HepG2 (cell line): ENCODE results near the gene HK3.

Experiments
- TF ChIP-seq, protein P1 (sequence below), 2 experiments: fragments of 450-650 bp in 1 of 2; sonication (generic) in 1 of 2; formaldehyde crosslinking; IDR thresholded peaks; 2 replicates each; pipeline versions ENCODE4 v1.5.0 to v1.8.0; 2020 to 2022; ENCODE audit warnings: mild to moderate bottlenecking in 1 of 2, missing genetic modification reagents in 1 of 2
- TF ChIP-seq, protein P2 (sequence below): sonication (generic); formaldehyde crosslinking; IDR thresholded peaks from 2 replicates; pipeline ENCODE4 v1.4.0; 2020; ENCODE audit warnings: missing genetic modification reagents
- TF ChIP-seq, protein P3 (sequence below): sonication (generic); formaldehyde crosslinking; IDR thresholded peaks from 2 replicates; pipeline ENCODE4 v1.5.0; 2020; ENCODE audit warnings: missing genetic modification reagents

DNA sequence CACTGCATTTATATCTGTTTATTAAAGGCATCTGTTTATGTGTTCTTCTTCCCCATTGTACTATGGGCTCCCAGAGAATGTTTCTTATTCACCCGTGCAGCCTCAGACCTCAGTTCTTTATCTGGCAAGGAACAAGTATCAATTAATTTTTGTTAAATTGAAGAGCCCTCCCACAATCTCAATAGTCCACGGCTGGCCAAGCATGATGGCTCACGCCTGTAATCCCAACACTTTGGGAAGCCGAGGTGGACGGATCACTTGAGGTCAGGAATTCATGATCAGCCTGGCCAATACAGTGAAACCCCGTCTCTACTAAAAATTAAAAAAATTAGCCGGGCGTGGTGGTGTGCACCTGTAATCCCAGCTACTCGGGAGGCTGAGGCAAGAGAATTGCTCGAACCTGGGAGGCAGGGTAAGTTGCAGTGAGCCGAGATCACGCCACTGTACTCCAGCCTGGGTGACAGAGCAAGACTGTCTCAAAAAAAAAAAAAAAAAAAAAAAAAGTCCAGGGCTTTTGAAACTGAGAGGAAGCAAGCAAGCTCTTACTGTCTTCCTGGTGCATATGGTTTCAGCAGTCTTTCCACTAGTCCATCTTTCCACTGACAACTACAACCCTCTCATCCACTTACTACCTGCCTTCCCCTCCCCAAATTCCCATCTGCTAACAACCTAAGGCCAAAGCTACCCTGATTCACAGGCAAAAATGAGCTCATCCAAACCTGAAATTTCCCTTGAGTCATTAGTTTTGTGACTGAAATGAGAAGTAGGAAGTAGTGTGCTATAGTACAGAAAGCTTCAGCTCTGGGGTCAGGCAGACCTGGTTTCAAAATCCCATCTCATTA is 2.3 kb upstream of the HK3 start:
- TF ChIP-seq, protein P1, sequence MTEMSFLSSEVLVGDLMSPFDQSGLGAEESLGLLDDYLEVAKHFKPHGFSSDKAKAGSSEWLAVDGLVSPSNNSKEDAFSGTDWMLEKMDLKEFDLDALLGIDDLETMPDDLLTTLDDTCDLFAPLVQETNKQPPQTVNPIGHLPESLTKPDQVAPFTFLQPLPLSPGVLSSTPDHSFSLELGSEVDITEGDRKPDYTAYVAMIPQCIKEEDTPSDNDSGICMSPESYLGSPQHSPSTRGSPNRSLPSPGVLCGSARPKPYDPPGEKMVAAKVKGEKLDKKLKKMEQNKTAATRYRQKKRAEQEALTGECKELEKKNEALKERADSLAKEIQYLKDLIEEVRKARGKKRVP (CRISPR knock-in tag; IDR thresholded peaks at IDR 0.05), result no peak
- TF ChIP-seq, protein P2, sequence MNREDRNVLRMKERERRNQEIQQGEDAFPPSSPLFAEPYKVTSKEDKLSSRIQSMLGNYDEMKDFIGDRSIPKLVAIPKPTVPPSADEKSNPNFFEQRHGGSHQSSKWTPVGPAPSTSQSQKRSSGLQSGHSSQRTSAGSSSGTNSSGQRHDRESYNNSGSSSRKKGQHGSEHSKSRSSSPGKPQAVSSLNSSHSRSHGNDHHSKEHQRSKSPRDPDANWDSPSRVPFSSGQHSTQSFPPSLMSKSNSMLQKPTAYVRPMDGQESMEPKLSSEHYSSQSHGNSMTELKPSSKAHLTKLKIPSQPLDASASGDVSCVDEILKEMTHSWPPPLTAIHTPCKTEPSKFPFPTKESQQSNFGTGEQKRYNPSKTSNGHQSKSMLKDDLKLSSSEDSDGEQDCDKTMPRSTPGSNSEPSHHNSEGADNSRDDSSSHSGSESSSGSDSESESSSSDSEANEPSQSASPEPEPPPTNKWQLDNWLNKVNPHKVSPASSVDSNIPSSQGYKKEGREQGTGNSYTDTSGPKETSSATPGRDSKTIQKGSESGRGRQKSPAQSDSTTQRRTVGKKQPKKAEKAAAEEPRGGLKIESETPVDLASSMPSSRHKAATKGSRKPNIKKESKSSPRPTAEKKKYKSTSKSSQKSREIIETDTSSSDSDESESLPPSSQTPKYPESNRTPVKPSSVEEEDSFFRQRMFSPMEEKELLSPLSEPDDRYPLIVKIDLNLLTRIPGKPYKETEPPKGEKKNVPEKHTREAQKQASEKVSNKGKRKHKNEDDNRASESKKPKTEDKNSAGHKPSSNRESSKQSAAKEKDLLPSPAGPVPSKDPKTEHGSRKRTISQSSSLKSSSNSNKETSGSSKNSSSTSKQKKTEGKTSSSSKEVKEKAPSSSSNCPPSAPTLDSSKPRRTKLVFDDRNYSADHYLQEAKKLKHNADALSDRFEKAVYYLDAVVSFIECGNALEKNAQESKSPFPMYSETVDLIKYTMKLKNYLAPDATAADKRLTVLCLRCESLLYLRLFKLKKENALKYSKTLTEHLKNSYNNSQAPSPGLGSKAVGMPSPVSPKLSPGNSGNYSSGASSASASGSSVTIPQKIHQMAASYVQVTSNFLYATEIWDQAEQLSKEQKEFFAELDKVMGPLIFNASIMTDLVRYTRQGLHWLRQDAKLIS (CRISPR knock-in tag), result no peak
- TF ChIP-seq, protein P3, sequence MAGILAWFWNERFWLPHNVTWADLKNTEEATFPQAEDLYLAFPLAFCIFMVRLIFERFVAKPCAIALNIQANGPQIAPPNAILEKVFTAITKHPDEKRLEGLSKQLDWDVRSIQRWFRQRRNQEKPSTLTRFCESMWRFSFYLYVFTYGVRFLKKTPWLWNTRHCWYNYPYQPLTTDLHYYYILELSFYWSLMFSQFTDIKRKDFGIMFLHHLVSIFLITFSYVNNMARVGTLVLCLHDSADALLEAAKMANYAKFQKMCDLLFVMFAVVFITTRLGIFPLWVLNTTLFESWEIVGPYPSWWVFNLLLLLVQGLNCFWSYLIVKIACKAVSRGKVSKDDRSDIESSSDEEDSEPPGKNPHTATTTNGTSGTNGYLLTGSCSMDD (CRISPR knock-in tag), result no peak
